Esophagus squamous epithelium (tissue), 4 donors: ENCODE results near the gene HMX3.

Experiments used
- CTCF ChIP-seq, 6 experiments: fragments of 450-650 bp in 4 of 6; fragments of 200-600 bp in 2 of 6; sonication (generic) in 2 of 6; IDR thresholded peaks; one replicate each; pipeline ENCODE4 v1.5.1; 2016 to 2019; ENCODE audit warnings: antibody characterized with exemption in 6 of 6, mild to moderate bottlenecking in 4 of 6, moderate library complexity in 4 of 6
- POLR2A ChIP-seq, 4 donors: fragments of 450-650 bp; IDR thresholded peaks; one replicate each; pipeline ENCODE4 v1.6.1; 2017; ENCODE audit warnings: antibody characterized with exemption in 4 of 4, mild to moderate bottlenecking in 4 of 4, moderate library complexity in 3 of 4

GRCh38 chr10:123135415-123136141 is at the start of gene HMX3:
- TF ChIP-seq POLR2A (IDR thresholded peaks at IDR 0.05) = no peak
- TF ChIP-seq CTCF (IDR thresholded peaks at IDR 0.05) = no peak
